K562 (cell line): ENCODE measurements around the gene BTRC. TPM values are rescaled to one million over a fixed set of nuclear protein-coding genes. Genes with fewer than 3 reads are reported as not detected.

Experiments
- ATAC-seq: fragments of 200-7000 bp; cut with Tn5 transposase; 3 replicates; pipeline ENCODE4 v1.9.1; 2020; ENCODE audit warnings: moderate library complexity
- BruUV-seq: library from RNA; stranded (reverse); fragments of 400-500 nt; replicated peaks from 2 replicates; lab custom pipeline; 2021; lab: Mats Ljungman, UMichigan
- CTCF ChIA-PET: fragments of 300-600 bp; formaldehyde crosslinking; extraction: SDS; loops from one replicate; lab custom pipeline; 2021; ENCODE audit warnings: low intra/inter-chr PET ratio; lab: Yijun Ruan, JAX
- POLR2A ChIA-PET: fragments of 300-600, 350-650 bp; sonication (Branson Sonifier 250); formaldehyde crosslinking; extraction: SDS; loops from one replicate; lab custom pipeline; 2021; ENCODE audit warnings: antibody characterized with exemption, inconsistent platforms; lab: Yijun Ruan, JAX
- DNase-seq, 4 experiments: peaks; one replicate each; pipeline versions ENCODE4 v3.0.0 to v3.0.0-alpha.2; 2011 to 2018; ENCODE audit warnings: low spot score in 3 of 4, mixed read lengths in 3 of 4; ENCODE audit errors: extremely low read depth in 1 of 4
- FAIRE-seq: peaks from 2 replicates; lab custom pipeline; 2011; peaks lifted over from hg19 to GRCh38; lab: Jason Lieb, UNC
- H2AFZ ChIP-seq: 2 replicates; pipeline ENCODE4 v1.6.0; 2011; ENCODE audit warnings: low read depth, low read length, control low read depth, inconsistent platforms
- H3K27ac ChIP-seq: fragments of 200-600 bp; 3 replicates; pipeline ENCODE4 v1.8.0; 2011; ENCODE audit warnings: low read depth, mild to moderate bottlenecking, control low read depth, inconsistent platforms, low read length, moderate library complexity, mixed read lengths; ENCODE audit errors: extremely low read depth
- H3K27me3 ChIP-seq, 2 experiments: fragments of 300-600 bp in 1 of 2; 2 replicates in 1 of 2; 3 replicates in 1 of 2; pipeline versions ENCODE4 v1.6.0 to v1.8.0; 2011; ENCODE audit warnings: inconsistent platforms in 2 of 2, low read length in 2 of 2, mild to moderate bottlenecking in 1 of 2, mixed read lengths in 1 of 2, moderate library complexity in 1 of 2; ENCODE audit not compliant: control insufficient read depth in 2 of 2, insufficient read depth in 2 of 2
- H3K36me3 ChIP-seq: fragments of 300-600 bp; 3 replicates; pipeline ENCODE4 v1.8.0; 2011; ENCODE audit warnings: mild to moderate bottlenecking, low read length, inconsistent platforms; ENCODE audit not compliant: control insufficient read depth, insufficient read depth
- H3K4me1 ChIP-seq, 2 experiments: fragments of 200-600 bp in 1 of 2; replicated peaks in 1 of 2; 2 replicates in 1 of 2; 3 replicates in 1 of 2; pipeline versions ENCODE4 v1.5.1 to v1.8.0; 2011; ENCODE audit warnings: inconsistent platforms in 2 of 2, low read length in 2 of 2, mild to moderate bottlenecking in 1 of 2, mixed read lengths in 1 of 2, moderate library complexity in 1 of 2; ENCODE audit not compliant: control insufficient read depth in 2 of 2, insufficient read depth in 2 of 2
- H3K4me2 ChIP-seq: 2 replicates; pipeline ENCODE4 v1.6.1; 2011; ENCODE audit warnings: low read length, control low read depth, inconsistent platforms, mixed read lengths; ENCODE audit not compliant: insufficient read depth
- H3K4me3 ChIP-seq: fragments of 200-600 bp; sonication (generic), shearing (Covaris generic); 2 replicates; pipeline ENCODE4 v1.5.1; 2016; ENCODE audit warnings: control low read depth, inconsistent platforms
- H3K79me2 ChIP-seq: fragments of 200-600 bp; 3 replicates; pipeline ENCODE4 v1.8.0; 2011; ENCODE audit warnings: low read length, inconsistent platforms; ENCODE audit not compliant: control insufficient read depth, insufficient read depth
- H3K9ac ChIP-seq, 2 experiments: 2 replicates each; pipeline versions ENCODE4 v1.6.0 to v1.6.1; 2011; ENCODE audit warnings: low read depth in 2 of 2, low read length in 2 of 2, control low read depth in 1 of 2, inconsistent platforms in 1 of 2, mild to moderate bottlenecking in 1 of 2, mixed read lengths in 1 of 2; ENCODE audit not compliant: insufficient read depth in 1 of 2
- H3K9me1 ChIP-seq: one replicate; pipeline ENCODE4 v1.6.0; 2011; ENCODE audit warnings: inconsistent platforms, mild to moderate bottlenecking, low read length, moderate library complexity; ENCODE audit not compliant: control insufficient read depth, insufficient read depth
- H3K9me3 ChIP-seq: replicated peaks from 2 replicates; pipeline ENCODE4 v1.5.1; 2011; ENCODE audit warnings: low read depth, low read length, inconsistent platforms; ENCODE audit not compliant: control insufficient read depth, insufficient read depth
- H4K20me1 ChIP-seq: replicated peaks from 2 replicates; pipeline ENCODE4 v1.6.1; 2011; ENCODE audit warnings: low read length, inconsistent platforms, mixed read lengths; ENCODE audit not compliant: control insufficient read depth, insufficient read depth
- BACH1 ChIP-seq: fragments of 200-800 bp; sonication (Bioruptor generic); IDR thresholded peaks from 2 replicates; pipeline ENCODE4 v1.6.1; 2016; ENCODE audit warnings: missing genetic modification characterization, missing compliant biosample characterization
- BRF1 ChIP-seq: IDR thresholded peaks from 3 replicates; pipeline ENCODE4 v1.6.1; 2011; ENCODE audit warnings: borderline replicate concordance, mild to moderate bottlenecking; ENCODE audit not compliant: insufficient read length; ENCODE audit errors: extremely low read depth
- CHCHD3 ChIP-seq: fragments of 250-450 bp; sonication (Bioruptor Pico); IDR thresholded peaks from 2 replicates; pipeline ENCODE4 v2.1.2; 2022; ENCODE audit warnings: mild to moderate bottlenecking
- KLF1 ChIP-seq: fragments of 450-650 bp; IDR thresholded peaks from 2 replicates; pipeline ENCODE4 v1.6.1; 2016; ENCODE audit warnings: missing genetic modification characterization, missing compliant biosample characterization
- MEIS2 ChIP-seq: fragments of 450-650 bp; IDR thresholded peaks from 2 replicates; pipeline ENCODE4 v1.6.1; 2014; ENCODE audit warnings: mild to moderate bottlenecking; ENCODE audit not compliant: partially characterized antibody
- POLR2H ChIP-seq: IDR thresholded peaks from 2 replicates; pipeline ENCODE4 v1.6.1; 2016; ENCODE audit warnings: missing genetic modification characterization, low read depth, mild to moderate bottlenecking, control low read depth, missing compliant biosample characterization, moderate library complexity
- RUNX1 ChIP-seq: sonication (generic); IDR thresholded peaks from 2 replicates; pipeline ENCODE4 v1.6.1; 2016; ENCODE audit warnings: antibody characterized with exemption, low read depth
- SMARCA5 ChIP-seq: fragments of 450-650 bp; IDR thresholded peaks from 2 replicates; pipeline ENCODE4 v1.6.1; 2016
- SNIP1 ChIP-seq: fragments of 450-650 bp; IDR thresholded peaks from 2 replicates; pipeline ENCODE4 v1.7.1; 2017; ENCODE audit warnings: low read depth, mild to moderate bottlenecking
- TEAD4 ChIP-seq, 2 experiments: sonication (generic) in 1 of 2; formaldehyde crosslinking in 1 of 2; IDR thresholded peaks; 2 replicates each; pipeline versions ENCODE4 v1.6.1 to v1.8.0; 2012 to 2022; ENCODE audit warnings: borderline replicate concordance in 1 of 2, inconsistent platforms in 1 of 2, low read length in 1 of 2, mild to moderate bottlenecking in 1 of 2, missing genetic modification reagents in 1 of 2
- XRCC4 ChIP-seq: IDR thresholded peaks from one replicate; pipeline ENCODE4 v1.6.1; 2011; ENCODE audit not compliant: insufficient read depth, insufficient read length; ENCODE audit errors: extremely low read depth
- ZNF143 ChIP-seq: sonication (generic); formaldehyde crosslinking; IDR thresholded peaks from 2 replicates; pipeline ENCODE4 v1.9.0; 2022; ENCODE audit warnings: mild to moderate bottlenecking, missing genetic modification reagents
- ZNF445 ChIP-seq: fragments of 250-450 bp; sonication (Bioruptor Pico); IDR thresholded peaks from 2 replicates; pipeline ENCODE4 v1.4.0; 2020; ENCODE audit warnings: low read depth, mild to moderate bottlenecking, moderate library complexity
- ZNF699 ChIP-seq: fragments of 250-450 bp; sonication (Bioruptor Pico); IDR thresholded peaks from 2 replicates; pipeline ENCODE4 v1.8.0; 2021; ENCODE audit warnings: mild to moderate bottlenecking, moderate library complexity; ENCODE audit not compliant: insufficient replicate concordance
- ZNF77 ChIP-seq: fragments of 250-450 bp; sonication (Bioruptor Pico); IDR thresholded peaks from 2 replicates; pipeline ENCODE4 v1.5.0; 2020
- WGBS: fragments of 100-300 bp; shearing (Covaris generic); methylation state at CpG from one replicate; pipeline ENCODE4 v1.1.6; 2016; ENCODE audit warnings: low coverage, mixed read lengths; ENCODE audit not compliant: insufficient coverage; ENCODE audit errors: missing lambda C conversion rate; 5-methylcytosine and 5-hydroxymethylcytosine counted together
- in situ Hi-C: fragments of 300-500 bp; cut with MboI; formaldehyde crosslinking; loops from 4 replicates; pipeline ENCODE4 v1.15.0; 2018; ENCODE audit warnings: inconsistent platforms, mixed read lengths
- intact Hi-C: fragments of 100-400 bp; cut with micrococcal nuclease; formaldehyde crosslinking; loops from 2 replicates; pipeline ENCODE4 v1.14.2; 2022
- polyA plus RNA-seq, 8 experiments: library from polyadenylated mRNA; depleted of rRNA in 4 of 8; stranded (reverse) in 5 of 8; unstranded in 3 of 8; fragments of >200 nt; fragmentation: Nextera tagmentation in 2 of 8; fragmentation: Illumina TruSeq in 1 of 8; extraction: Ambion mirVana in 2 of 8; extraction: Trizol in 1 of 8; gene quantifications; 2 replicates each; pipeline versions ENCODE4 v1.2.1 to v1.2.3, GENCODE V29; 2011 to 2014; ENCODE audit warnings: inconsistent platforms in 1 of 8, missing spikeins in 1 of 8
- total RNA-seq, 7 experiments: library from RNA; depleted of rRNA in 6 of 7; stranded (reverse); fragments of >200 nt in 6 of 7; fragmentation: Illumina TruSeq in 2 of 7; extraction: Trizol in 2 of 7; gene quantifications; 2 replicates each; pipeline versions ENCODE4 v1.2.1 to v1.2.3, GENCODE V29; 2011 to 2021; ENCODE audit warnings: low replicate concordance in 1 of 7
- TF ChIP-seq, protein P1 (sequence below): fragments of 250-450 bp; sonication (Bioruptor Pico); IDR thresholded peaks from 2 replicates; pipeline ENCODE4 v1.5.0; 2022; ENCODE audit warnings: mild to moderate bottlenecking

BTRC gene
- total and polyA plus RNA-seq, 9 of the 15 experiments (the other 6 are each of a cell fraction or from before 2014, with no cell fraction given) = 1.6 to 15.4 (median 7.0) TPM

DNA sequence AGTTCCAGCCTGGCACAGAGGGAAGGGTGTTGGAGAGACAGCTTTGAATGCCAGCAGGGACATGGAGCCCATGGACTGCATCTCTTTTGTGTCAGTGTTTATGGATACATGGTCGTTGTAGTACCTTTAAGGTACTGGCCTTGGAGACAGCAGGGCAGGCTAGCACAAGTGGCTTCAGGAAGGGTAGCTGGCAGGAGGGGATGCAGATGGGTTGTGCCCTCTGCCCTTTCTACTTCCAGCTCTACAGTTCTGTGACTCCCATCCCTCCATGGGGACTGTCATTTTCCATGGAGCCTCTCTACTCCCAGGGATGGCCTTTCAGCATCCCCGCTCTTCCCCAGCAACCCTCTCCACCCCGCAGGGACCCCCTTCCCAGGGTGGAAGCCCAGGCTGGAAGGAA, 209.0 kb downstream of the BTRC start (continued):
- TF ChIP-seq ZNF699 (CRISPR knock-in tag) = no peak

DNA sequence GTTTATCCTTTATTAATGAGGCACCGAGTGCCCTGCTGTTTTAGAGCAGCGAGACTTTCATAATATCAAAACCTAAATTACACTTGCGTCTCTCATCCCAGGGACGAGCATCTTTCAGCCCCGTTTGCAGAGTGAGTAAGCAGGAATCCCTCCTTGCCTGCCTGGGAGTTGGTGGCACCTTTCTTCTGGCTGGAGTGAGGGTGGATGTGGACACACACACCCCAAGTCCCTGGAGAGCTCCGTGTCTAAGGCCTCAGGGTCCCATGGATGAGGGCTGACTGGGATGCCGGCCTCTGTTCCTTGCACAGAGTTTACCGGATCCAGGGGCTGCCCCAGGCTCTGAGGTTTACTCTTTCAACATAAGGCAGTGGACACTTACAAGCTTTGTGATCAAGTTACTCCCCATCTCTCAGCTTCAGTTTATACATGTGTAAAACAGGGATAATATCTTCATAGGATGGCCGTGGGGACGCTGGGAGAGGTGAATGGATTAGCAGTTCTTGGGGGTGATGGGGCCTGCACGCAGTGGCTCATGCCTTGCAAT, 209.6 kb downstream of the BTRC start:
- POLR2A ChIA-PET = interaction anchor here (0.5 to 0.6 kb wide), 3 partner anchors 35 to 255 kb away, joined by 3 read pairs; no protein-coding TSS in a partner anchor
- no TSS peak for BruUV-seq
- no peaks in the 10 kb centered on the region for H4K20me1 ChIP-seq
- no peaks in the 10 kb centered on the region for H3K27me3 ChIP-seq
- no peak for TF ChIP-seq BACH1 (tag)
- no peak for TF ChIP-seq ZNF77
- no peak for TF ChIP-seq SMARCA5
- no peak for TF ChIP-seq MEIS2
- TF ChIP-seq, protein P1, sequence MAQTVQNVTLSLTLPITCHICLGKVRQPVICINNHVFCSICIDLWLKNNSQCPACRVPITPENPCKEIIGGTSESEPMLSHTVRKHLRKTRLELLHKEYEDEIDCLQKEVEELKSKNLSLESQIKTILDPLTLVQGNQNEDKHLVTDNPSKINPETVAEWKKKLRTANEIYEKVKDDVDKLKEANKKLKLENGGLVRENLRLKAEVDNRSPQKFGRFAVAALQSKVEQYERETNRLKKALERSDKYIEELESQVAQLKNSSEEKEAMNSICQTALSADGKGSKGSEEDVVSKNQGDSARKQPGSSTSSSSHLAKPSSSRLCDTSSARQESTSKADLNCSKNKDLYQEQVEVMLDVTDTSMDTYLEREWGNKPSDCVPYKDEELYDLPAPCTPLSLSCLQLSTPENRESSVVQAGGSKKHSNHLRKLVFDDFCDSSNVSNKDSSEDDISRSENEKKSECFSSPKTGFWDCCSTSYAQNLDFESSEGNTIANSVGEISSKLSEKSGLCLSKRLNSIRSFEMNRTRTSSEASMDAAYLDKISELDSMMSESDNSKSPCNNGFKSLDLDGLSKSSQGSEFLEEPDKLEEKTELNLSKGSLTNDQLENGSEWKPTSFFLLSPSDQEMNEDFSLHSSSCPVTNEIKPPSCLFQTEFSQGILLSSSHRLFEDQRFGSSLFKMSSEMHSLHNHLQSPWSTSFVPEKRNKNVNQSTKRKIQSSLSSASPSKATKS (CRISPR knock-in tag) = no peak
- no peak for TF ChIP-seq POLR2H (tag)
- TF ChIP-seq BRF1 = no peak
- no peak for TF ChIP-seq SNIP1
- TF ChIP-seq TEAD4 (IDR thresholded peaks at IDR 0.05; ENCODE audit: low read length) = no peak
- TF ChIP-seq TEAD4 (CRISPR knock-in tag; IDR thresholded peaks at IDR 0.05; ENCODE audit: borderline replicate concordance) = no peak
- no peak for TF ChIP-seq CHCHD3
- no peak for TF ChIP-seq ZNF445 (CRISPR knock-in tag)
- TF ChIP-seq KLF1 = no peak
- TF ChIP-seq XRCC4 = no peak
- no peak for TF ChIP-seq ZNF143 (CRISPR knock-in tag)
- TF ChIP-seq RUNX1 = no peak
- no peak for DNase-seq
- H2AFZ ChIP-seq = no peak overlapping the region
- no peak for ATAC-seq
- no peaks in the 10 kb centered on the region for H3K9me1 ChIP-seq
- H3K27ac ChIP-seq = no peak overlapping the region
- FAIRE-seq = no peak
- H3K4me3 ChIP-seq = no peak overlapping the region
- in situ Hi-C loops = no loop called here
- no peaks in the 10 kb centered on the region for H3K79me2 ChIP-seq
- CTCF ChIA-PET = no interaction called here
- 27% methylated on average over 9 of the region's 11 CpGs for WGBS
- H3K9ac ChIP-seq = no peak overlapping the region
- intact Hi-C loops = no loop called here
- no peaks in the 10 kb centered on the region for H3K36me3 ChIP-seq
- H3K9me3 ChIP-seq = no peaks in the 10 kb centered on the region
- H3K4me2 ChIP-seq = no peak overlapping the region
- H3K4me1 ChIP-seq = peaks cover 9 to 25% of the 10 kb centered on the region in 2 experiments; a peak in 4 of 5 replicates
